Measurements from ENCODE around the gene GRIA3.
"Not testable (repeated sequence)": the region's sequence is repeated elsewhere in the genome, so short reads cannot be mapped to it uniquely, and the experiment has no call there.

GRIA3 gene

GRCh38 chrX:123274796-123275195 lies 90.7 kb downstream of the GRIA3 start:
- no peak for DNase-seq (ENCODE audit: low read depth)

GRCh38 chrX:123277347-123277746 lies 93.3 kb downstream of the GRIA3 start:
- DNase-seq (ENCODE audit: low read depth), result no peak

GRCh38 chrX:123277821-123278220 lies 93.7 kb downstream of the GRIA3 start:
- DNase-seq (ENCODE audit: low read depth), result no peak

- no peak for DNase-seq (ENCODE audit: low read depth)
Observed at GRCh38 chrX:123282241-123282640, 98.2 kb downstream of the GRIA3 start.

GRCh38 chrX:123283407-123283806 lies 99.3 kb downstream of the GRIA3 start:
- not testable (repeated sequence) for DNase-seq (ENCODE audit: low read depth)

- no peak for DNase-seq (ENCODE audit: low read depth)
Observed at GRCh38 chrX:123291623-123292022, 107.5 kb downstream of the GRIA3 start.

GRCh38 chrX:123298026-123298425 lies 113.9 kb downstream of the GRIA3 start:
- DNase-seq (ENCODE audit: low read depth), result no peak

GRCh38 chrX:123303429-123303828 lies 119.4 kb downstream of the GRIA3 start:
- DNase-seq (ENCODE audit: low read depth), result no peak

- DNase-seq (ENCODE audit: low read depth), result no peak
Observed at GRCh38 chrX:123308658-123309057, 124.6 kb downstream of the GRIA3 start.

- no peak for DNase-seq (ENCODE audit: low read depth)
Observed at GRCh38 chrX:123310112-123310511, 126.0 kb downstream of the GRIA3 start.

- DNase-seq (ENCODE audit: low read depth), result no peak
Observed at GRCh38 chrX:123311486-123311885, 127.4 kb downstream of the GRIA3 start.

- DNase-seq (ENCODE audit: low read depth), result no peak
Observed at GRCh38 chrX:123313486-123313885, 129.4 kb downstream of the GRIA3 start.

GRCh38 chrX:123320622-123321021 lies 136.5 kb downstream of the GRIA3 start:
- no peak for DNase-seq (ENCODE audit: low read depth)

- no peak for DNase-seq (ENCODE audit: low read depth)
Observed at GRCh38 chrX:123322536-123322935, 138.5 kb downstream of the GRIA3 start.

GRCh38 chrX:123324625-123325024 lies 140.5 kb downstream of the GRIA3 start:
- DNase-seq (ENCODE audit: low read depth), result no peak

- no peak for DNase-seq (ENCODE audit: low read depth)
Observed at GRCh38 chrX:123330229-123330942, 146.3 kb downstream of the GRIA3 start.

GRCh38 chrX:123331349-123331748 lies 147.3 kb downstream of the GRIA3 start:
- no peak for DNase-seq (ENCODE audit: low read depth)

GRCh38 chrX:123331859-123332258 lies 147.8 kb downstream of the GRIA3 start:
- no peak for DNase-seq (ENCODE audit: low read depth)

- DNase-seq (ENCODE audit: low read depth), result no peak
Observed at GRCh38 chrX:123336666-123337065, 152.6 kb downstream of the GRIA3 start.

- no peak for DNase-seq (ENCODE audit: low read depth)
Observed at GRCh38 chrX:123337886-123338639, 154.0 kb downstream of the GRIA3 start.

GRCh38 chrX:123339221-123339905 lies 155.3 kb downstream of the GRIA3 start:
- no peak for DNase-seq (ENCODE audit: low read depth)

- DNase-seq (ENCODE audit: low read depth), result no peak
Observed at GRCh38 chrX:123340696-123341095, 156.6 kb downstream of the GRIA3 start.

- no peak for DNase-seq (ENCODE audit: low read depth)
Observed at GRCh38 chrX:123348468-123348867, 164.4 kb downstream of the GRIA3 start.

Data from T follicular helper cell (primary cell).